Measurements from ENCODE around the gene HADHB.

GRCh38 chr2:26316041-26316440, 71.3 kb downstream of the HADHB start:
- no peak for TF ChIP-seq POLR2AphosphoS5 (IDR thresholded peaks at IDR 0.05; ENCODE audit: low read depth, low read length)
- no peak for TF ChIP-seq TAF1 (IDR thresholded peaks at IDR 0.05; ENCODE audit: low read depth, low read length)
- no peak for TF ChIP-seq POLR2A (IDR thresholded peaks at IDR 0.05; ENCODE audit: low read depth, low read length)
- TF ChIP-seq SPI1 (IDR thresholded peaks at IDR 0.05; ENCODE audit: low read depth, low read length), result no peak
- no peak for TF ChIP-seq PAX5 (IDR thresholded peaks at IDR 0.05; ENCODE audit: insufficient read depth, low read length, severe bottlenecking)

Measured in GM12891 (cell line).